ENCODE data around the gene SLC23A3.

Gene SLC23A3, protein sequence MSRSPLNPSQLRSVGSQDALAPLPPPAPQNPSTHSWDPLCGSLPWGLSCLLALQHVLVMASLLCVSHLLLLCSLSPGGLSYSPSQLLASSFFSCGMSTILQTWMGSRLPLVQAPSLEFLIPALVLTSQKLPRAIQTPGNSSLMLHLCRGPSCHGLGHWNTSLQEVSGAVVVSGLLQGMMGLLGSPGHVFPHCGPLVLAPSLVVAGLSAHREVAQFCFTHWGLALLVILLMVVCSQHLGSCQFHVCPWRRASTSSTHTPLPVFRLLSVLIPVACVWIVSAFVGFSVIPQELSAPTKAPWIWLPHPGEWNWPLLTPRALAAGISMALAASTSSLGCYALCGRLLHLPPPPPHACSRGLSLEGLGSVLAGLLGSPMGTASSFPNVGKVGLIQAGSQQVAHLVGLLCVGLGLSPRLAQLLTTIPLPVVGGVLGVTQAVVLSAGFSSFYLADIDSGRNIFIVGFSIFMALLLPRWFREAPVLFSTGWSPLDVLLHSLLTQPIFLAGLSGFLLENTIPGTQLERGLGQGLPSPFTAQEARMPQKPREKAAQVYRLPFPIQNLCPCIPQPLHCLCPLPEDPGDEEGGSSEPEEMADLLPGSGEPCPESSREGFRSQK

DNA sequence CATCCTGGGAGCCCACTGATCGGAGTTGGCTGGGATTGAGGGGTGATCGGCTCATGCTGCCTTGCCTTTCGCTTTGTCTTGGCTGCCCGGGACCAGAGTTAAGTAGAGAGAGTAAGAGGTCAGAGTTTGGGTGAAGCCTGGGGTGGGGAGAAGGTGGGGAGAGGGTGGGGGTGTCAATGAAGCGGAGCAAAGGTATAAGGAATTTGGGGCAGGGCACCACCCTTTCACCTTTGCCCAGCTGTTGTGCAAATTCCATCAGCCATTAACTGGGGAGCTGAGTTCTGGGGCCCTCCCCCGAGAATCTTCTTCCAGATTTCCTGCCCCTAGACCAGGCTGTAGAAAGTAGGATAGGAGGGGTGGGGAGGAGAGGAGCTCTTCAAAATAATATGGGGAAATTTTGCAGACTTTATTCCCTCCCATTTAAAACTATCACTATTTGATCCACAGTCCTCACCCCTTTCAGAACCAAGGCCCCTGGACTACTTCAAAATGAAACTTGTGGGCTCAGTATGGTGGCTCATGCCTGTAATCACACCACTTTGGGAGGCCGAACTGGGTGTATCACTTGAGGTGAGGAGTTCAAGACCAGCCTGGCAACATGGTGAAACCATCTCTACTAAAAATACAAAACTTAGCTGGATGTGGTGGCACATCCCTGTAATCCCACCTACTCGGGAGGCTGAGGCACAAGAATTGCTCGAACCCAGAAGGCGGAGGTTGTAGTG lies at the start of gene SLC23A3:
Gene SLC23A3 (minus strand): TSS at position 100 of the 725 bp plus-strand sequence. CDS start 45 bp downstream, at position 55.
- no peak for DNase-seq

DNA sequence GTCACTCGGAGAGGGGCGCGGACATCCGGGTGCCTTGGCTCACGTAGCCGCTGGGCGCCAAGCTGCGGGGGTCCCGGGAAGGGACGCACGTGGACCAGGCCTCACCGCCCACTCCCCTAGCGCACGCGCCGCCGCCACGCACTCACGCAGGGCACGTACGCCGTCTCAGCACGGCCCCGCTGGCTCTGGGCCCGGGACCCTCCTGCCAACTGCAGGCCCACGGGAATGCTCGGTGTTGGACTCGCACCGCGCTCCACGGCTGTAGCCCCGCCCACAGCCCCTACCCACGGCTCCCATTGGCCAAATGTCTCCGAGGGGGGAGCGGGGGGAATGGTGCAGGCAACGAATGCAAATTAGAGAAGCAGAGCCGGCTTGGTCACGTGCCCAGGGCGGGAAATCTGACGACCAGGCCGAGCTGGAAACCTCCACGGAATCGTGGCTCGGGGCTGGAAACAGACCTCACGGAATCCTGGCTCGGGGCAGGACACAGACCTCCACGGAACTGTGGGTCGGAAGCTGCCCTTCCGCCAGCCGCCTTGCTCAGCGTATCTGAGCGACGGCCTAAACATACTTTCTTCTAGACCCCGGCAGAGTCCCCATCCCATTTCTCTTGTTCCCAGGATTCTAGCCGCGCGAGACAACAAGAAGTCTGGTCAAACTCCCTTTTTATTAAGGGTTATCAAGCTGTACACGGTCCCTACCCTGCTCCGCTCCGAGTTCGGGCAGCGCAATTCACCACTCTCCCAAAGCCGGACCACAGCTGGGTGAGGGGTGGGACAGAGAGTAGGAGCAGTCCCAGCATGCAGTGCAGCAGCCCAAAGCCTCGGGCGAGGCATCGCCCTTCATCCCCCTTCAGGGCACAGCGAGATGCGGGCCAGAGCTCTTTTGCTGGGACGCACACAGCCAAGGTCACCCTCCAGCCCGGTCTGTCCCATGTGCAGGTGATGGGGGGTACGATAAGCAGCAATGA lies 49.2 kb upstream of the SLC23A3 start, which contains the start of gene ABCB6:
Gene ABCB6 (minus strand): TSS at position 227 of the 970 bp plus-strand sequence. CDS start 285 bp downstream, outside the sequence.
- peak; percentile 89 for DNase-seq

DNA sequence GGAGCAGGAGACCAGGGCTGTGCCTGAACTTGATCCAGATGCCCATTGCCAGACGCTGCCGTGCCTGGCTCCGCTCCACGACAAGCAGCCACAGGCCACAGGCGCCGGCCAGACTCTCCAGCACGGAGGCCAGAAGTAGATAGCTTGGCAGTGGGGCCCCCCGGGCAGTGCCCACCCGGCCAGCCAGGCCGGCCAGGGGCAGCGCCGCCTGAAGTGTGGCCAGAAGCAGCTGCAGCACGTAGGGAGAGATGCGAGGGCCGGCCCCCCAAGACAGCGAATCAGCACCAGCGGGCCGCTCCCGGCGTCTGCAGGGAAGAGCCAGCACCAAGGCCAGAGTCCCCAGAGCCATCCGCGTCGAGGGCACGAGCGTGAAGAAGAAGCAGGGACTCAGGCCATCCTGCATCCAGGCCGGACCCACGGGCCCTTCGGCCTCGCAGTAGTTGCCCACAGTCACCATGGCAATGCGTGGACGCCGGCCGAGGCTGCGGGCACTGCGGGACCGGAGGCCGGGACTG lies 48.4 kb upstream of the SLC23A3 start:
- DNase-seq = peak; percentile 59

DNA sequence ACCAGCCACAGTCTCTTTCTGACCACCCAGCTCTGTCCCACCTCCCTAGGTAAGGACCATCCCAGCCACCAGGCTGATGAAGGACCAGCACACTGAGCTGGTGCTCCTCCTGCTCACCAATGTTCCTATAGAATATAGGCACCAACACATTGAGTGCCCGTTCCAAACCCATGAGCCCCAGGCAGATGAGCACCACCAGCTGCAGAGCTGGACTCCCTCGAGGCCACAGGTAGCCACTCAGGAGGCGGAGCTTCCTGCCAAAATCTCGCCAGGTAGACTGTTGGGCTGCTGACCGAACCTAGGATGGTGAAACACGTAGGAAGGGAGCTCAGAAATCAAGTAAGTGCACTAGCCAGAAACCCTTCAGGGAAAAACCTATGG lies 46.7 kb upstream of the SLC23A3 start:
- no peak for DNase-seq

DNA sequence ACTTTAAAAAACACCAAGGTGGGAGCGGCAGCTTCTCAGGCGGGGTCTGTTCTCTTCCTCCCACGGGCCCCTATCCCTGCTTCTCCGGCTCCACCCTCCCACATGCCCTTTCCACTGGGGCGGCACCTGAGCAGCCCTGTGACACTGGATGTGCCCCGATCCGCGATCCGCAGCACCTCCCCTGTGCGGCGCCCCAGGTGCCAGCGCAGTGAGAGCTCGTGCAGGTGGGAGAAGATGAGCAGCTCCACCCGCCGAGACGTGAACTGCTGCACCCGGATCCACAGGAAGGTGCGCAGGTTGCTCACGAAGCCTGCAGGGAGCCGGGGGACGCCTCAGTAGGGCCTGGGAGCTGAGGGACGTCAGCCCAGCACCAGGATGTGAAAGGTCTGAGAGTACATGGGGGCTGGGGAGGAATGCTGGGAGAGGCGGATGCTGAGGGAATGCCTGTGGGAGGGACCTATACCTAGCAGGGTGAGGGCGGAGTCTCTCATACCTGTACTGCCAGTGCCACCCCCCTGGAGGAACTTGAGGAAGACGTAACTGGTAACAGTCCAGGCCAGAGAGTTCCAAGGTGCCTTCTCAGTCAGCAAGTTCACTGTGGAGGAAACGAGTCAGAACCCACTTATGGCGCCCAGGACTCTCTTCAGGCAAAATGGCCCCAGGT lies 46.2 kb upstream of the SLC23A3 start:
- DNase-seq = no peak

DNA sequence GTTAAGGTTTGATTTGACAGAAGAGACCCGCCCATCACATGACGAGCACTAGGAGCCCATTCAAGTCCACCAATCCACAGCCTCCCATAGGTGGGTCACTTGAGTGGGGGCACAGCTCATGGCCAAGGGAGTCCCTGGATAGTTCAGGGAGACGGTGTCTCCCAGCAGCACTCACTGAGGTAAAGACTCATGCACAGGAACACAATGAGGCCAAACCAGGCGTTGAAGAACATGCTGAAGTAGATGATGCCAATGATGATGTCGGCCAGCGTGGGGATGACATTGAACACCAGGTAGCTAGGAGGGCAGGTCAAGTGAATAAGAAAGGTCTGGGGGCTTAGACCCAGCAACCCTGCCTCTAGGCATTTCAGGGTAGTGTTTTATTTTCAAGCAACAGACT lies 45.0 kb upstream of the SLC23A3 start:
- DNase-seq = no peak

DNA sequence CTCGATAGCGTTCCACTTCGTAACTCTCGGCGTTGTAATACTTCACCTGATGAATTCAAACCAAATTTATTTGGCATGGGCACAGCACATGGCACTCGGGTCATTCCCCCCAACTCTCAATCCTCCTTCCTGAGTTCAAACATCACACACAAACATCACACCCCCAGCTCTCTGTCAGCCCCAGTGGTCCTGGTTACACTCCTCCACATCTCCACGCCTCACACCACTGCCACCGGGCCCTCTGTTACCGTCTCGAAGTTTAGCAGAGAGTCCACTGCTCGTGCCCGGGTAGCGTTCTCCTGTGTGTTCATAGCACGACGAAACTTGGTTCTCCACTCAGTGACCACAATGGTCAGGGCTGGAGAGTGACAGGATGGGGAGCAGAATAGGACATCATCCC lies 44.3 kb upstream of the SLC23A3 start:
- DNase-seq = no peak

DNA sequence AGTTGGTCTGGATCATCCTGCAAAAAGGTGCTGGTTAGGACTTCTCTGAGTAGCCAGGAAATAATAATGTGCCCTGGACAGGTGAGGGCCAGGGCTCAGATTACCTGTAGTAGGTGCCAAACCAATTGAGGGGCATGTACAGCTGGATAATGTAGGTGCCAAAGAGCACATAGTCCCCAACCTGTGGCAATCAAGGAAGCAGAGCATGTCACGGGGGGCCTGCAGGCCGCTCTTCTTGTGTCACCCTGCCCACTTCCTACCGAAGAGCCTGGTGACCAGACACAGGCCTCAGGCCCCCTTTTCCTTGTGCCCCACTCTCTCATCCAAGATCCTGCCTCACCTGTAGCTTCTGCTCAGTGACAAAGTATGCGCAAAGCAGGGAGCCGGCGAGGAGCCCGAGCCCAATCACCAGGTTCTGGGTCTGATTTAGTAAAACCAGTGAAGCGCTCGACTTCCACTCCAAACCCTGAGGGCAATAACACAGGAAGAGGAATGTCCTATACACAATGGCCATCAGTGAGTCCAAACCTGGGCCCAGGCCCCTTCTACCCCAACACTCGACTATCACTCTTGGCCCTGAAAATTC lies 43.8 kb upstream of the SLC23A3 start:
- no peak for DNase-seq

DNA sequence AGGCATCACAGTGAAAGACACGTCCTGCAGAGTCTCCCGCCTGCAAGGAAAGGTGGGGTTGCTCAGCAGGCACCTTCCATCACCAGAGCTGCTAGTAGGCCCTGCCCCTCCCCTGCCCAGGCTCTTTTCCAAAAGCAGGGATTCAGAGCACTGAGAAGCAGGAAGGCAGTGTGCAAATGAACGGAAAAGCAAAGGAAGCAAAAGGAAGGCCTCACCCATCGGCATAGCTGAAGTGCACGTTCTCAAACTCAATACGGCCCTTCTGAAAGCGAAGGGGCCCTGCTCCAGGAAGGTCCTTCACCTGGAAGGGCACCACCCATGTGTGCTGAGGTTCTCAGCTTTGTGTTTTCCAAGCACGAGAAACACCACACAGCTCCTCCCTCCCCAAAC lies 43.2 kb upstream of the SLC23A3 start:
- no peak for DNase-seq

DNA sequence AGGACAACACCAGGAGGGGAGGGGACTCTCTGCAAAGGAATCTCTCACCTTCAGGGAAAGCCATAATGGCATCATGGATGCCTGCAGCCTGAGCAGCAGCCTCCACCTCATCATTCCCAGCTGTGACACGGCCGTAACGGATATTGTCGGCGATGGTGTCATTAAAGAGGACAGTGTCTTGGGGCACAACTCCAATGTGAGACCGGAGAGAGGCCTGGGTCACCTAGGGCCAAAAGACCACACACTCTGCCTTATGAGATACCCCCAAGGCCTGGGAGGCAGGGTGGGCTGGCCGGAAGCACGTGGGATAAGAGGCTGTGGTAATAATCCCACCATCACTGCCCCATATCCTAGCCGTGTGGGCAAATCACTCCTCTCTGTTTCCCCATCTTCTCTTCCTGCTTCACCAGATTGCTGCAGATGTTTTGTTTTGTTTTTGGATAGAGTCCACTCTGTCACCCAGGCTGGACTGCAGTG lies 41.1 kb upstream of the SLC23A3 start:
- DNase-seq = no peak

DNA sequence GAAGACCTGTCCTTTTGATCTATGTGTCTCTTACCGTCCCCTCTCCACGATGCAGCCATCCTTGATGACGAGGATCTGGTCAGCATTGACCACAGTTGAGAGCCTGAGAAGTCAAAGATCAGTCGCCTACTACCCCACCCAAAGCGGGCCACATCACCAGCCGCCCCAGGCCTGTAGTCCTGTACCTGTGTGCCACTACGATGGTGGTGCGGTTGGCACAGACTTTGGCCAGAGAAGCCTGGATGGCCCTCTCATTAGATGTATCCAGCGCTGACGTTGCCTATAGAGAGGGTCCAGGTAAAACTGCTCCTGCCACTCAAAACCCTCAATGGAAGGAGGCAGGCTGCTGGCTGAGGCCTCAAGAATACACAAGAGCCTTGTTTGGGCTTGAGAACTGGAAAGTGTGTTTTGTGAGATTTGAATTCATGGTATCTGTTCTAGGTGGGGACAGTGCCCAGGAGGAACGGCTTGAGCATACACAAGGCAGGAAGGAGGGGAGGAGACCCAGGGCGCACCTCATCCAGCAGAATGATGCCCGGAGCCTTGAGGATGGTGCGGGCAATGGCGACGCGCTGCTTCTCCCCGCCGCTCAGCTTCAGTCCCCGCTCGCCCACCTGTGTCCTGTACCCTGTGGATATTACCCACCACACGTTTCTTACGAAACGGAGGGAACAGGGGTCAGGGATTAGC lies 40.5 kb upstream of the SLC23A3 start:
- no peak for DNase-seq

DNA sequence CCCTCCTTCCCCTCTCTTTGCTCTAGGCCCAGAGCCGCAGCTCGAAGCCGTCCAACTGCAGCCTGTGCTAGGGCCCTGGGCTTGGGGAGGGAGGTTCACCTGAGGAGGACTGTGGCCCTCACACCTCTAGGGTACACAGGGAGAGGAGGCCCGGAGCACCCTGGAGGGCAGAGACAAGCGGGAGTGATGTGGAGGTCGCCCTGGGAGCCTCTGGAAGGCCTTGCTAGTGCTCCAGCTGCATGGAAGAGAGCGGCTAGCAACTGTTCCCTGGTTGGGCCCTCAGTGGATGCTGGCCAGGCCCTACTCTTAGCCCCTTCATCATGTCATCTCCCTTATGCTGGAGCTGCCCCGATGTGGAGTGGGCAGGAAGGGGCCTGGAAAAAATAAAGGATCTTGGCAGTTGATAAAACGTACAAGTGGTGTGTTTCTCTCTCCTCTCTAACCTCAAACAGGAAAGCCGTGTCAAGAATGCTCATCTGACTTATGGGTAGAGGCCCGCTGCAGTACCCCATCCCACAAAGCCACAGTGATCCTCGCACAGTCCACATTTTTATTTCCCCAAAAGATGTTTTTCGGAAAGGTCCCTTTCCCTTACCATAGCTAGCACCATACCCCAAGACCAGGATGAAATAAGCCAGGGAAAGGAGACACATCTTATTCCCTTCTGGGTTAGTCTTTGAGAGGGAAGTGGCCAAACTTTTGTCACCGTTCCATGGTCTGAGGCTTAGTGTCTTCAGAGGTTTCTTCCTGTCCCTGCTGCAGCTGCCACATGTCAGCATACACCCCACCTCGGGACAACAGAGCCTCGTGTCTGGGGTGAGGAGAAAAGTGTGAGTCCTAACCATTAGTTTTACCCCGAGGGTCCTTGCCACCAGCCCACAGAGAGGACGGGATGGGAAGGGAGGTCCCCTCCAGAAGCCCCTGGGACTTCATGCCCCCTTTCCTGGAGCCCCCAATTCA lies 39.7 kb upstream of the SLC23A3 start:
- no peak for DNase-seq

DNA sequence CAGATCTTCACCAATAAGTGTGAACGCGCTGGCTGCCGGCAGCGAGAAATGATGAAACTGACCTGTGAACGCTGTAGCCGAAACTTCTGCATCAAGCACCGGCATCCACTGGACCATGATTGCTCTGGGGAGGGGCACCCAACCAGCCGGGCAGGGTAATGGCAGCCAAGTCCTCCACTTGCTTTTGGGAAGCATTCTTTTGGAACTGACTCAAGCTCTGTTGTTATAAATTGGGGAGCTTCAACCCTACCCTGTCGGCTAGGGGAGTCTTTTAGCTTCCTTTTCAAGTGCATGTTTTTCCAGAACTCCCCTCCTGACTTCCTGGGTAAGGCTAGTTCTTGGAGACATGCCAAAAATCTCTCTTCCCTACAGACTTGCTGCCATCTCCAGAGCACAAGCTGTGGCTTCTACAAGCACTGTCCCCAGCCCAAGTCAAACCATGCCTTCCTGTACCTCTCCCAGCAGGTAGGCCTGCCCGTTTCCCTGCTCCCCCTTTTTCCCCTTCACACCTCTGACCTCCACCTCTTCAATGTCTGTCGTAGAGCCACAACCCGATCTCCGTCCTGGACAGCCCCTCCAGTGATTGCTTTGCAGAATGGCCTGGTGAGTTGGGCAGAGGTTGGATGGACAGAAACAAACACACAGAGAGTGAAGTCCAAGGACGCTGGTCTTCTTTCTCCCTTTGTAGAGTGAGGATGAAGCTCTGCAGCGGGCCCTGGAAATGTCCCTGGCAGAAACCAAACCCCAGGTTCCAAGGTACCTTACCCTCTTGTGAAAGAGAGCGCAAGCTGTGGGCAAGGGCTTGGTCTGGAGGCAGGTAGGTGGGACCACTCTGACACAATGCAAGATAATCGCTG lies 38.3 kb upstream of the SLC23A3 start:
- no peak for DNase-seq

DNA sequence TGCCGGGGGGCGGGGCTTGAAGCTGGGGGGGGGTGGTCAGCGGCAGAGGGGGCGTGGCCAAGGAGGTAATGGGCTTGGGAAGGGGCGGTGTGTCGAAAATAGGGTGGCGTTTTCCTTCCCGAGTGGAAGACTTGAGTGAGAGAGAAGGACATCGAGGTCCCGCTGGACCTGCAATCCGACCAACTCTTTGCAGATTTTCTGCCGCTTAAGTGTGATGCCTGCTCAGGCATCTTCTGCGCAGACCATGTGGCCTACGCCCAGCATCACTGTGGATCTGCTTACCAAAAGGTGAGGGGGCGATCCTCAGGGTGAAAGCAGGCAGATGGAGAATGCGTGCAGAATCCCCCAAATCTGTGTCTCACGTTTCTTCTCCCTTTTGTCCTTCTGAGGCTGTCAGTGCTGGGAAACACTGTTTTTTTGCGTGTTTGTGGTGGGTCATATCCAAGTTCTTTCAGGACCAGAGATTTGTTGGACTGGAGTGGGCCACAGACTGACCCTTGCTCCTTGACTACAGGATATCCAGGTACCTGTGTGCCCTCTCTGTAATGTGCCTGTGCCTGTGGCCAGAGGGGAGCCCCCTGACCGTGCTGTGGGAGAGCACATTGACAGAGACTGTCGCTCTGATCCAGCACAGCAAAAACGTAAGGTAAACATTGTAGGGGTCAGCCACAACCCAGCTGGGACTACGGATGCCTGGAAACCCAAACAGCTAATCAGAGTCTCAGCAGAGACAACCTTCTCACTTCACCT lies 37.5 kb upstream of the SLC23A3 start:
- no peak for DNase-seq

DNA sequence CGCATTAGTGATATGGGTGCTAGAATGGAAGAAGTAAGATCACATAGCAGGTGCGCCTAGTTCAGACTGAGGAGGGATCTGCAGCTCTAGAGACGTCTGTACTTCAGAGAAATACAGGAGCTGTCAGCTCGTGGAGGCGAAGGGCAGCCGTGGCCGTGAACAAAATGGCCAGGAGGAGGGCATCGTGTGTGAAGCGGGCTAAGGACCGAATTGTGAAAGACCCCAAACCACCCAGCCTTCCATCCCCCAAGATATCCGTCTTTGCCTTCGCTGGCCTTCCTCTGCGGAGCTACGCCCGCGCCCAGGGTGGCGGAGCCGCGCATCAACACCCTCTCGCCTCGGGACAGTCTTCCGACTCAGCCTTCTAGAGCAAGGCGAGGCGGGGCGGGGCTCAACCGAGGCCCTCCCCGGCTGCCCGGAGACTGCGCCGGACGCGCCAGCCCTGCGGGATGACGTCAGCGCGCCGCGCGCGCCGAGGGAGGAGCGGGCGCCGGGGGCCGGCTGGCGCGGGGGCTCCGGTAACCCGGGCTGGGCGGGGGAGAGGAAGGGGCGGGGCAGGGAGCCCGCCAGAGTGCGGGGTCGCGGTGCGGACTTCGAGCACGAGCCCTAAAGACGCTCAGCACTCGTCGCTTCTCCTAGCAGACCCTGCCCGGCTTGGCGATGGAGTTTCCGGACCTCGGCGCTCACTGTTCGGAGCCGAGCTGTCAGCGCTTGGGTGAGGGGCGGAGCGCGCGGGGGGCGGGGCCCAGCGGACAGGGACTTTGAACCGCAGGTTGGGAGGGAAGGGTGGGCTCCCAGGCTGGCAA lies 36.7 kb upstream of the SLC23A3 start, which contains the start of gene ZFAND2B:
Gene ZFAND2B (plus strand): TSS at position 455 of the 806 bp plus-strand sequence. CDS start 206 bp downstream, at position 661.
- peak; percentile 96 for DNase-seq

DNA sequence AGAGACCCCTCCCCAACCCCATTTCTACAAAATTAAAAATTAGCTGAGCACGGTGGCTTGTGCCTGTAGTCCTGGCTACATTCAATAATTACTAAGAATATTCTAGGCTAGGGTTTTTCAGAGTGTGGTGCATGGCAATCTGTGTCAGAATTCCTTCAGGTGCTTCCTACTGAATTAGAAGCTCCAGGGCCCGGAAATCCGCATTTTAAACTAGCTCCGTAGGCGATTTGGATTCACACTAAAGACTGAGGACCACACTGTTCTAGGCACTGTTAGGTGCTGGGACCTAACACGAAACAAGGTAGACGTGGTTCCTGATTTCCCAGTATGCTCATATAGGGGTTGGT lies 36.1 kb upstream of the SLC23A3 start:
- no peak for DNase-seq

DNA sequence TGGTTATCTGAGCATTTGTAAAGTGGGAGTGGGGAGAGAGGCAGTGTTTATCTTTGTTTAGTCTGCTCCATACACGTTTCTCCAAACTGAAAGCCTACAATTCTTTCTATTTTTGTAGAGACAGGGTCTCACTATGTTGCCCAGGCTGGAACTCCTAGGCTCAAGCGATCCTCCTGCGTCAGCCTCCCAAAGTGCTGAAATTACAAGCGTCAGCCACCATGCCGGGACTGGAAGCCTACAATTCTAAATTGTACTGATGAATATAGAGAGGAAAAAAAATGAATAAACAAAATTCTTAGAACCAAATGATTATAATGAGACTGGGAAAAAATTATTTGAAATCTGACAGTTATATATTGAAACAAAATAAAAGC lies 35.3 kb upstream of the SLC23A3 start:
- no peak for DNase-seq

Data from 8988T (cell line).